Esophagus (tissue), 2 donors: ENCODE results near the gene TMEM242. TPM values are rescaled to one million over a fixed set of nuclear protein-coding genes. Genes with fewer than 3 reads are reported as not detected.

Experiments
- H3K27ac ChIP-seq, 2 donors: one replicate each; pipeline ENCODE4 v1.5.1; 2013; ENCODE audit warnings: low read depth in 2 of 2, mild to moderate bottlenecking in 2 of 2, inconsistent platforms in 1 of 2, low read length in 1 of 2, moderate library complexity in 1 of 2
- H3K27me3 ChIP-seq, 2 donors: one replicate each; pipeline ENCODE4 v1.6.1; 2013; ENCODE audit warnings: low read length in 2 of 2, control low read depth in 1 of 2, mild to moderate bottlenecking in 1 of 2; ENCODE audit not compliant: insufficient read depth in 2 of 2, control insufficient read depth in 1 of 2
- H3K36me3 ChIP-seq, 2 donors: one replicate each; pipeline ENCODE4 v1.6.1; 2013; ENCODE audit warnings: low read length in 1 of 2; ENCODE audit not compliant: control insufficient read depth in 2 of 2, insufficient read depth in 2 of 2
- H3K4me1 ChIP-seq, 2 donors: one replicate each; pipeline ENCODE4 v1.6.1; 2013; ENCODE audit warnings: low read length in 1 of 2; ENCODE audit not compliant: control insufficient read depth in 2 of 2, insufficient read depth in 2 of 2
- H3K4me3 ChIP-seq, 2 donors: one replicate each; pipeline ENCODE4 v1.5.1; 2013; ENCODE audit warnings: low read length in 2 of 2, mild to moderate bottlenecking in 2 of 2, low read depth in 1 of 2, moderate library complexity in 1 of 2
- H3K9me3 ChIP-seq, 2 donors: one replicate each; pipeline ENCODE4 v1.6.1; 2013; ENCODE audit warnings: mild to moderate bottlenecking in 2 of 2, low read depth in 1 of 2, low read length in 1 of 2, moderate library complexity in 1 of 2; ENCODE audit not compliant: control insufficient read depth in 2 of 2, insufficient read depth in 1 of 2
- WGBS, 2 donors: extraction: QIAGEN DNeasy Blood & Tissue Kit; methylation state at CpG; one replicate each; pipeline ENCODE4 v1.1.7; 2013; 5-methylcytosine and 5-hydroxymethylcytosine counted together
- polyA plus RNA-seq, 2 donors: library from polyadenylated mRNA; stranded (reverse); fragments of 200-250 nt; gene quantifications; one replicate each; pipeline ENCODE4 v1.2.3, GENCODE V29; 2013
- donor health status: healthy with polysubstance abuse.
- donor health status: Bipolar disorder and iron deficiency.

Gene TMEM242
- polyA plus RNA-seq, 2 donors: 4.8 to 5.4 TPM

- H3K4me3 ChIP-seq: no peak overlapping the region
- WGBS, 2 donors: 91 to 92% methylated on average over 8 of the region's 8 CpGs
These were observed 71.6 kb downstream of the TMEM242 start for GRCh38 chr6:157251586-157252247.

GRCh38 chr6:157249826-157250225, 73.5 kb downstream of the TMEM242 start:
- no peaks in the 10 kb centered on the region for H3K9me3 ChIP-seq
- H3K27ac ChIP-seq: no peak overlapping the region
- no peaks in the 10 kb centered on the region for H3K36me3 ChIP-seq
- H3K4me3 ChIP-seq: no peak overlapping the region
- no peaks in the 10 kb centered on the region for H3K27me3 ChIP-seq
- H3K4me1 ChIP-seq: peaks cover 2 to 3% of the 10 kb centered on the region in 2 donors
- WGBS, 2 donors: 86% methylated on average over 8 of the region's 8 CpGs

More at GRCh38 chr6:157251586-157252247, 71.6 kb downstream of the TMEM242 start:
- H3K9me3 ChIP-seq: no peaks in the 10 kb centered on the region
- H3K36me3 ChIP-seq: no peaks in the 10 kb centered on the region
- H3K27me3 ChIP-seq: no peaks in the 10 kb centered on the region
- H3K4me1 ChIP-seq: peaks cover 0 to 3% of the 10 kb centered on the region in 2 donors
- no peak overlapping the region for H3K27ac ChIP-seq

GRCh38 chr6:157248264-157248663, 75.1 kb downstream of the TMEM242 start:
- H3K4me3 ChIP-seq: no peak overlapping the region
- no peaks in the 10 kb centered on the region for H3K9me3 ChIP-seq
- no peaks in the 10 kb centered on the region for H3K36me3 ChIP-seq
- no peak overlapping the region for H3K27ac ChIP-seq
- no peaks in the 10 kb centered on the region for H3K27me3 ChIP-seq
- peaks cover 2 to 4% of the 10 kb centered on the region in 2 donors for H3K4me1 ChIP-seq
- WGBS, 2 donors: 63 to 86% methylated on average over 1 of the region's 1 CpG

- peaks cover 2 to 4% of the 10 kb centered on the region in 2 donors for H3K4me1 ChIP-seq
- H3K27ac ChIP-seq: no peak overlapping the region
- no peak overlapping the region for H3K4me3 ChIP-seq
- H3K9me3 ChIP-seq: no peaks in the 10 kb centered on the region
- H3K27me3 ChIP-seq: no peaks in the 10 kb centered on the region
- no peaks in the 10 kb centered on the region for H3K36me3 ChIP-seq
- WGBS, 2 donors: 91 to 93% methylated on average over 14 of the region's 14 CpGs
These were observed 76.4 kb downstream of the TMEM242 start for GRCh38 chr6:157246771-157247484.

GRCh38 chr6:157246048-157246630, 77.2 kb downstream of the TMEM242 start:
- Histone ChIP-seq H3K4me3 (no peak overlapping the region), H3K27me3 (no peaks in the 10 kb centered on the region), H3K27ac (no peak overlapping the region), H3K9me3 (no peaks in the 10 kb centered on the region), H3K36me3 (no peaks in the 10 kb centered on the region), H3K4me1 (peaks cover 2 to 7% of the 10 kb centered on the region in 2 donors)
- 89% methylated on average over 21 of the region's 21 CpGs for WGBS, 2 donors

- Histone ChIP-seq H3K27ac (no peak overlapping the region), H3K27me3 (no peaks in the 10 kb centered on the region), H3K4me3 (no peak overlapping the region), H3K9me3 (no peaks in the 10 kb centered on the region), H3K4me1 (peaks cover 5 to 12% of the 10 kb centered on the region in 2 donors), H3K36me3 (no peaks in the 10 kb centered on the region)
- WGBS, 2 donors: 69 to 73% methylated on average over 13 of the region's 13 CpGs
These were observed 77.9 kb downstream of the TMEM242 start for GRCh38 chr6:157245436-157245835.

- WGBS, 2 donors: 52 to 58% methylated on average over 4 of the region's 4 CpGs
- Histone ChIP-seq H3K4me3 (no peak overlapping the region), H3K4me1 (peaks cover 5 to 16% of the 10 kb centered on the region in 2 donors), H3K27me3 (no peaks in the 10 kb centered on the region), H3K9me3 (no peaks in the 10 kb centered on the region), H3K27ac (peak overlapping the region in 1 of 2 donors; percentile 17), H3K36me3 (no peaks in the 10 kb centered on the region)
These were observed 78.5 kb downstream of the TMEM242 start for GRCh38 chr6:157244780-157245179.

GRCh38 chr6:157244175-157244574, 79.1 kb downstream of the TMEM242 start:
- peaks cover 5 to 16% of the 10 kb centered on the region in 2 donors for H3K4me1 ChIP-seq

GRCh38 chr6:157242791-157243190, 80.5 kb downstream of the TMEM242 start:
- Histone ChIP-seq H3K9me3 (no peaks in the 10 kb centered on the region), H3K27ac (peak overlapping the region; percentile 83 to 94), H3K4me1 (peaks cover 5 to 16% of the 10 kb centered on the region in 2 donors), H3K4me3 (no peak overlapping the region), H3K27me3 (no peaks in the 10 kb centered on the region), H3K36me3 (no peaks in the 10 kb centered on the region)
- WGBS, 2 donors: 93 to 98% methylated on average over 6 of the region's 6 CpGs

More at GRCh38 chr6:157244175-157244574, 79.1 kb downstream of the TMEM242 start:
- no peaks in the 10 kb centered on the region for H3K36me3 ChIP-seq
- H3K27ac ChIP-seq: peak overlapping the region in 1 of 2 donors; percentile 70
- 48 to 54% methylated on average over 4 of the region's 4 CpGs for WGBS, 2 donors
- no peaks in the 10 kb centered on the region for H3K27me3 ChIP-seq
- H3K4me3 ChIP-seq: no peak overlapping the region
- H3K9me3 ChIP-seq: no peaks in the 10 kb centered on the region
